K562 (cell line): ENCODE measurements around the gene PRPF8. TPM values are rescaled to one million over a fixed set of nuclear protein-coding genes. Genes with fewer than 3 reads are reported as not detected.

Experiments
- SAFB2 ChIP-seq: fragments of 200-400 bp; formaldehyde crosslinking; IDR thresholded peaks from 2 replicates; pipeline ENCODE4 v1.6.1; 2018; ENCODE audit warnings: borderline replicate concordance, low read length, low read depth, moderate library complexity; ENCODE audit not compliant: severe bottlenecking
- STAT5A ChIP-seq: IDR thresholded peaks from 2 replicates; pipeline ENCODE4 v1.6.1; 2012; ENCODE audit warnings: low read length, inconsistent platforms, borderline replicate concordance
- polyA plus RNA-seq, 8 experiments: library from polyadenylated mRNA; depleted of rRNA in 4 of 8; stranded (reverse) in 5 of 8; unstranded in 3 of 8; fragments of >200 nt; fragmentation: Nextera tagmentation in 2 of 8; fragmentation: Illumina TruSeq in 1 of 8; extraction: Ambion mirVana in 2 of 8; extraction: Trizol in 1 of 8; gene quantifications; 2 replicates each; pipeline versions ENCODE4 v1.2.1 to v1.2.3, GENCODE V29; 2011 to 2014; ENCODE audit warnings: inconsistent platforms in 1 of 8, missing spikeins in 1 of 8
- total RNA-seq, 7 experiments: library from RNA; depleted of rRNA in 6 of 7; stranded (reverse); fragments of >200 nt in 6 of 7; fragmentation: Illumina TruSeq in 2 of 7; extraction: Trizol in 2 of 7; gene quantifications; 2 replicates each; pipeline versions ENCODE4 v1.2.1 to v1.2.3, GENCODE V29; 2011 to 2021; ENCODE audit warnings: low replicate concordance in 1 of 7
- TF ChIP-seq, protein P1 (sequence below): fragments of 450-650 bp; IDR thresholded peaks from one replicate; pipeline ENCODE4 v1.6.1; 2018; ENCODE audit warnings: mild to moderate bottlenecking, moderate library complexity; ENCODE audit not compliant: partially characterized antibody
- TF ChIP-seq, protein P2 (sequence below): sonication (generic); formaldehyde crosslinking; IDR thresholded peaks from 2 replicates; pipeline ENCODE4 v1.8.0; 2022; ENCODE audit warnings: missing genetic modification reagents, mild to moderate bottlenecking, borderline replicate concordance
- TF ChIP-seq, protein P3 (sequence below): fragments of 250-450 bp; sonication (Bioruptor Pico); IDR thresholded peaks from 2 replicates; pipeline ENCODE4 v1.5.1; 2021; ENCODE audit warnings: mild to moderate bottlenecking

Gene PRPF8
- total and polyA plus RNA-seq, 9 of the 15 experiments (the other 6 are each of a cell fraction or from before 2014, with no cell fraction given): 64.3 to 294 (median 85.9) TPM

DNA sequence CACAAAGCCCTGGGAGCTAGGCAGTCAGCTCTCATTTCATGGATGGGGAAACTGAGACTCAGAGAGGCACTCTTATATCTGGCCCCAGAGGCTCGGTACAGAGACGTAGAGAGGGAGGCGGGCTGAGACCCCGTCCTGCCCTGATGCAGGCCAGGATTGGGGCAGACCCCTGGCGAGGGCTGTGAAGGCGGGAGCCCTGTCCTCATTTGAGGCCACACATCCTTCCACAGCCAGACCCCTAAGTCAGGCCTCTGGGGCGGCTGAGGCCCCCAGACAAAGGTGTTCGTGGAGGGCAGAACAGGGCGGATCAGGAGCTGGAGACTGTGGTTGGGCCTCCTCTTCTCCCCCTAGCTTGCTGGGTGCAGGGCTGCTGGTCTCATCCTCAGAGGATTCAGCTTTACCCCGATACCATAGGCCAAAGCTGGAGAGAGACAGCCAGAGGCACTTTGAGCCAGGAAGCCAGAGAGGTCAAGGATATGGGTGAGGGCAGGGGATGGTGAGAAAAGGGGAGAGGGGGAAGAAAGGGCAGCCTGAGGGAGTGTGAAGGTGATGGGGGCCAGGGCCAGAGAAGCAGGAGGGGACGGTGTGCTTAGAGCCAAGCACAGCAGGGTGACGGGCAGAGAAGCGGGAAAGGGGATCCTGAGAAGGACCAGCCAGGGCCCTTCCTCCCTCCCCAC is 38.3 kb downstream of the PRPF8 start (continued):
- TF ChIP-seq, protein P1, sequence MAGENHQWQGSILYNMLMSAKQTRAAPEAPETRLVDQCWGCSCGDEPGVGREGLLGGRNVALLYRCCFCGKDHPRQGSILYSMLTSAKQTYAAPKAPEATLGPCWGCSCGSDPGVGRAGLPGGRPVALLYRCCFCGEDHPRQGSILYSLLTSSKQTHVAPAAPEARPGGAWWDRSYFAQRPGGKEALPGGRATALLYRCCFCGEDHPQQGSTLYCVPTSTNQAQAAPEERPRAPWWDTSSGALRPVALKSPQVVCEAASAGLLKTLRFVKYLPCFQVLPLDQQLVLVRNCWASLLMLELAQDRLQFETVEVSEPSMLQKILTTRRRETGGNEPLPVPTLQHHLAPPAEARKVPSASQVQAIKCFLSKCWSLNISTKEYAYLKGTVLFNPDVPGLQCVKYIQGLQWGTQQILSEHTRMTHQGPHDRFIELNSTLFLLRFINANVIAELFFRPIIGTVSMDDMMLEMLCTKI: no peak
- no peak for TF ChIP-seq SAFB2
- TF ChIP-seq, protein P2, sequence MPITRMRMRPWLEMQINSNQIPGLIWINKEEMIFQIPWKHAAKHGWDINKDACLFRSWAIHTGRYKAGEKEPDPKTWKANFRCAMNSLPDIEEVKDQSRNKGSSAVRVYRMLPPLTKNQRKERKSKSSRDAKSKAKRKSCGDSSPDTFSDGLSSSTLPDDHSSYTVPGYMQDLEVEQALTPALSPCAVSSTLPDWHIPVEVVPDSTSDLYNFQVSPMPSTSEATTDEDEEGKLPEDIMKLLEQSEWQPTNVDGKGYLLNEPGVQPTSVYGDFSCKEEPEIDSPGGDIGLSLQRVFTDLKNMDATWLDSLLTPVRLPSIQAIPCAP (CRISPR knock-in tag): no peak
- TF ChIP-seq, protein P3, sequence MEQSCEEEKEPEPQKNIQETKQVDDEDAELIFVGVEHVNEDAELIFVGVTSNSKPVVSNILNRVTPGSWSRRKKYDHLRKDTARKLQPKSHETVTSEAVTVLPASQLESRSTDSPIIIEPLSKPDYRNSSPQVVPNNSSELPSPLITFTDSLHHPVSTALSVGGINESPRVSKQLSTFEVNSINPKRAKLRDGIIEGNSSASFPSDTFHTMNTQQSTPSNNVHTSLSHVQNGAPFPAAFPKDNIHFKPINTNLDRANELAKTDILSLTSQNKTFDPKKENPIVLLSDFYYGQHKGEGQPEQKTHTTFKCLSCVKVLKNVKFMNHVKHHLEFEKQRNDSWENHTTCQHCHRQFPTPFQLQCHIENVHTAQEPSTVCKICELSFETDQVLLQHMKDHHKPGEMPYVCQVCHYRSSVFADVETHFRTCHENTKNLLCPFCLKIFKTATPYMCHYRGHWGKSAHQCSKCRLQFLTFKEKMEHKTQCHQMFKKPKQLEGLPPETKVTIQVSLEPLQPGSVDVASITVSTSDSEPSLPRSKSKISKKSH (CRISPR knock-in tag): no peak
- no peak for TF ChIP-seq STAT5A
